Loucy (cell line): Measurements from ENCODE around the gene BCL7B.

Experiments used
- EZH2phosphoT487 ChIP-seq: fragments of 200-600 bp; IDR thresholded peaks from 2 replicates; pipeline ENCODE4 v1.6.1; 2018; ENCODE audit warnings: antibody characterized with exemption, mild to moderate bottlenecking, moderate library complexity, borderline replicate concordance
- TF ChIP-seq, protein P1 (sequence below): fragments of 200-600 bp; sonication (generic); conservative IDR thresholded peaks from 2 replicates; pipeline ENCODE4 v1.5.1; 2014; ENCODE audit warnings: mild to moderate bottlenecking, antibody characterized with exemption, low read length

DNA sequence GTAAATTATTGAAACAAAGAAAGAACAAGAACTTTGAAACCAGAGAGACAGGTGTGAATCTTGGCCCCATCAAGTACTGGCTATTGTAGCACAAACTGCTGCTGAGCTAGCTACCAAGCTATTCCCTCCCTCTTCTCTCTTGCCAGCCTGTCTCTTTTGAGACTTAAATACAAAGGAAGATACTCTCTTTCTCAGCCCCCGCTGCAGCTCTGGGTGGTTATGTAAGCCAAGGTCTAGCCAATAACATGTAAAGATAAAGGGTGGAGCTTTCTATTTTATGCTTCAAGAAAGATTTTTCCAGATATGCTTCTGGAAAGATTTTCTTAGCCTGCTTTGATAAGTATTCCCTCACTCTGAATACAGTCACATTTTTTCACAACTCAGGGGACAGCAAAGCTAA, 52.6 kb downstream of the BCL7B start:
- TF ChIP-seq, protein P1, sequence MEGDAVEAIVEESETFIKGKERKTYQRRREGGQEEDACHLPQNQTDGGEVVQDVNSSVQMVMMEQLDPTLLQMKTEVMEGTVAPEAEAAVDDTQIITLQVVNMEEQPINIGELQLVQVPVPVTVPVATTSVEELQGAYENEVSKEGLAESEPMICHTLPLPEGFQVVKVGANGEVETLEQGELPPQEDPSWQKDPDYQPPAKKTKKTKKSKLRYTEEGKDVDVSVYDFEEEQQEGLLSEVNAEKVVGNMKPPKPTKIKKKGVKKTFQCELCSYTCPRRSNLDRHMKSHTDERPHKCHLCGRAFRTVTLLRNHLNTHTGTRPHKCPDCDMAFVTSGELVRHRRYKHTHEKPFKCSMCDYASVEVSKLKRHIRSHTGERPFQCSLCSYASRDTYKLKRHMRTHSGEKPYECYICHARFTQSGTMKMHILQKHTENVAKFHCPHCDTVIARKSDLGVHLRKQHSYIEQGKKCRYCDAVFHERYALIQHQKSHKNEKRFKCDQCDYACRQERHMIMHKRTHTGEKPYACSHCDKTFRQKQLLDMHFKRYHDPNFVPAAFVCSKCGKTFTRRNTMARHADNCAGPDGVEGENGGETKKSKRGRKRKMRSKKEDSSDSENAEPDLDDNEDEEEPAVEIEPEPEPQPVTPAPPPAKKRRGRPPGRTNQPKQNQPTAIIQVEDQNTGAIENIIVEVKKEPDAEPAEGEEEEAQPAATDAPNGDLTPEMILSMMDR: no peak
- no peak for TF ChIP-seq EZH2phosphoT487
